Hepatocyte (in vitro differentiated cells): ENCODE data around the gene PPP2R1A. TPM values are rescaled to one million over a fixed set of nuclear protein-coding genes. Genes with fewer than 3 reads are reported as not detected.

Experiments
- DNase-seq: peaks from one replicate; pipeline ENCODE4 v3.0.0-alpha.2; 2016; ENCODE audit warnings: low spot score
- H2AFZ ChIP-seq: fragments of 200-600 bp; sonication (generic); 2 replicates; pipeline ENCODE4 v1.6.0; 2016; ENCODE audit warnings: antibody characterized with exemption, mild to moderate bottlenecking
- H3K27ac ChIP-seq: fragments of 200-600 bp; sonication (generic); 2 replicates; pipeline ENCODE4 v1.5.1; 2016; ENCODE audit warnings: mild to moderate bottlenecking
- H3K27me3 ChIP-seq: fragments of 200-600 bp; sonication (generic); 2 replicates; pipeline ENCODE4 v1.6.1; 2016
- H3K36me3 ChIP-seq: fragments of 200-600 bp; sonication (generic); replicated peaks from 2 replicates; pipeline ENCODE4 v1.5.1; 2016; ENCODE audit warnings: low read depth; ENCODE audit not compliant: insufficient read depth
- H3K4me1 ChIP-seq: fragments of 200-600 bp; sonication (generic); 2 replicates; pipeline ENCODE4 v1.5.1; 2016; ENCODE audit warnings: mild to moderate bottlenecking, moderate library complexity; ENCODE audit not compliant: insufficient read depth
- H3K4me2 ChIP-seq: fragments of 200-600 bp; sonication (generic); 2 replicates; pipeline ENCODE4 v1.6.0; 2016
- H3K4me3 ChIP-seq: fragments of 200-600 bp; sonication (generic); 2 replicates; pipeline ENCODE4 v1.5.1; 2016; ENCODE audit warnings: mild to moderate bottlenecking
- H3K79me2 ChIP-seq: fragments of 200-600 bp; sonication (generic); 2 replicates; pipeline ENCODE4 v1.6.0; 2017; ENCODE audit warnings: mild to moderate bottlenecking
- H3K9me2 ChIP-seq: fragments of 200-600 bp; sonication (generic); replicated peaks from 2 replicates; pipeline ENCODE4 v1.6.0; 2017; ENCODE audit warnings: mild to moderate bottlenecking; ENCODE audit not compliant: insufficient read depth
- H3K9me3 ChIP-seq: fragments of 200-600 bp; sonication (generic); 2 replicates; pipeline ENCODE4 v1.5.1; 2016; ENCODE audit warnings: low read depth, mild to moderate bottlenecking
- H4K20me1 ChIP-seq: fragments of 200-600 bp; sonication (generic); 2 replicates; pipeline ENCODE4 v1.6.0; 2016; ENCODE audit warnings: mild to moderate bottlenecking; ENCODE audit not compliant: insufficient read depth, poor library complexity, severe bottlenecking
- EZH2 ChIP-seq: fragments of 200-600 bp; sonication (generic); IDR thresholded peaks from 2 replicates; pipeline ENCODE4 v1.6.1; 2016; ENCODE audit warnings: antibody characterized with exemption, mild to moderate bottlenecking, borderline replicate concordance
- EZH2phosphoT487 ChIP-seq: fragments of 200-600 bp; sonication (generic); IDR thresholded peaks from one replicate; pipeline ENCODE4 v1.6.1; 2018; ENCODE audit warnings: antibody characterized with exemption, mild to moderate bottlenecking, low read depth, moderate library complexity; ENCODE audit not compliant: unreplicated experiment, severe bottlenecking
- WGBS: methylation state at CpG from one replicate; pipeline ENCODE4 v1.1.6; 2016; ENCODE audit warnings: low lambda C conversion rate; ENCODE audit errors: missing lambda C conversion rate; 5-methylcytosine and 5-hydroxymethylcytosine counted together
- polyA plus RNA-seq: library from polyadenylated mRNA; unstranded; fragments of >200 nt; fragmentation: Nextera tagmentation; extraction: Ambion mirVana; gene quantifications from 2 replicates; pipeline ENCODE4 v1.2.1, GENCODE V29; 2016
- total RNA-seq: library from RNA; depleted of rRNA; stranded (reverse); fragments of >200 nt; gene quantifications from 2 replicates; pipeline ENCODE4 v1.2.3, GENCODE V29; 2014
- TF ChIP-seq, protein P1 (sequence below): fragments of 200-600 bp; sonication (generic); IDR thresholded peaks from 2 replicates; pipeline ENCODE4 v1.5.1; 2016; ENCODE audit warnings: antibody characterized with exemption, mild to moderate bottlenecking; ENCODE audit not compliant: poor library complexity

The PPP2R1A gene
- total and polyA plus RNA-seq, 2 experiments from 2014 or later: 181 to 283 TPM

DNA sequence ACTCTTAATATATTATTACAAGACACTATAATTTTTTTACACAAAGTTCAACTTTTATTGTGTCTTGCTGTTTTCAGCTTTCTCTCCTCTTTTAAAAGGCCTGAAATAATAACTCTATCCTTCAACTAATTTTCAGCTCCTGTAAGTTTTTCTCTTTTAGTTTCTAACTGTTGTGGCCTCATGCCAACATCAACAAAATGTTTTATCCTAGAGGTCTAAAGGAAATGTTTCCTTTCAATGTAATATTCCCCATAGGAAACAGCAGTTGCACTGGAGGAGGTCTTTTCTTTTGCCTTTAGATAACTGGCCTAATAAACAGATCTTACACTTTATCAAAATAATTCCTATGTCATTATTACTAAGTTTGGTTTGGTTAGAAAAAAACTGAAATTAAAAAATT, 41.6 kb upstream of the PPP2R1A start:
- H2AFZ ChIP-seq: no peak overlapping the region
- H3K4me3 ChIP-seq: no peak overlapping the region
- H3K27ac ChIP-seq: no peak overlapping the region
- no peaks in the 10 kb centered on the region for H3K36me3 ChIP-seq
- H3K27me3 ChIP-seq: no peaks in the 10 kb centered on the region
- DNase-seq: no peak
- H3K4me1 ChIP-seq: no peaks in the 10 kb centered on the region
- H3K79me2 ChIP-seq: no peaks in the 10 kb centered on the region
- H4K20me1 ChIP-seq: no peaks in the 10 kb centered on the region
- no peaks in the 10 kb centered on the region for H3K9me2 ChIP-seq
- no peak overlapping the region for H3K4me2 ChIP-seq
- TF ChIP-seq EZH2 (no peak), EZH2phosphoT487 (no peak)
- TF ChIP-seq, protein P1, sequence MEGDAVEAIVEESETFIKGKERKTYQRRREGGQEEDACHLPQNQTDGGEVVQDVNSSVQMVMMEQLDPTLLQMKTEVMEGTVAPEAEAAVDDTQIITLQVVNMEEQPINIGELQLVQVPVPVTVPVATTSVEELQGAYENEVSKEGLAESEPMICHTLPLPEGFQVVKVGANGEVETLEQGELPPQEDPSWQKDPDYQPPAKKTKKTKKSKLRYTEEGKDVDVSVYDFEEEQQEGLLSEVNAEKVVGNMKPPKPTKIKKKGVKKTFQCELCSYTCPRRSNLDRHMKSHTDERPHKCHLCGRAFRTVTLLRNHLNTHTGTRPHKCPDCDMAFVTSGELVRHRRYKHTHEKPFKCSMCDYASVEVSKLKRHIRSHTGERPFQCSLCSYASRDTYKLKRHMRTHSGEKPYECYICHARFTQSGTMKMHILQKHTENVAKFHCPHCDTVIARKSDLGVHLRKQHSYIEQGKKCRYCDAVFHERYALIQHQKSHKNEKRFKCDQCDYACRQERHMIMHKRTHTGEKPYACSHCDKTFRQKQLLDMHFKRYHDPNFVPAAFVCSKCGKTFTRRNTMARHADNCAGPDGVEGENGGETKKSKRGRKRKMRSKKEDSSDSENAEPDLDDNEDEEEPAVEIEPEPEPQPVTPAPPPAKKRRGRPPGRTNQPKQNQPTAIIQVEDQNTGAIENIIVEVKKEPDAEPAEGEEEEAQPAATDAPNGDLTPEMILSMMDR: no peak
- peaks cover 27% of the 10 kb centered on the region for H3K9me3 ChIP-seq

DNA sequence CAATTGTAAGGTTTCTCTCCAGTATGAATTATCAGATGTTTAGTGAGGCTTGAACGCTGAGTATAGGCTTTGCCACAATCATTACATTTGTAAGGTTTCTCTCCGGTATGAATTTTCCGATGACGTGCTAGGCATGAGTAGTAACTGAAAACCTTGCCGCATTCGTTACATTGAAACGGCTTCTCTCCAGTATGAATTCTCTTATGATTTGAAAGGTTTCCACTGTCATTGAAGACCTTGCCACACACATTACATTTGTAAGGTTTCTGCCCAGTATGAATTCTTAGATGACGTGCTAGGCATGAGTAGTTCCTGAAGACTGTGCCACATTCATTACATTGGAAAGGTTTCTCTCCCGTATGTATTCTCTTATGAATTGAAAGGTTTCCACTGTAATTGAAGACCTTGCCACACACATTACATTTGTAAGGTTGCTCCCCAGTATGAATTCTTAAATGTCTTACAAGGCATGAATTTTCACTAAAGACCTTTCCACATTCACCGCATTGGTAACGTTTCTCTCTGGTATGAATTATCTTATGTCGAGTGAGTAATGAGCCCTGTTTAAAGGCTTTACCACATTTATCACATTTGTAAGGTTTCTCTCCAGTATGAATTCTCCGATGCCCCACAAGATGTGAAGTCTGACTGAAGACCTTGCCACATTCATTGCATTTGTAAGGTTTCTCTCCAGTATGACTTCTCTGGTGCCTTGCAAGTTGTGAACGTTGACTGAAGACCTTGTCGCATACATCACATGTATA, 34.1 kb upstream of the PPP2R1A start:
- DNase-seq: no peak
- Histone ChIP-seq H3K27me3 (no peaks in the 10 kb centered on the region), H3K36me3 (peaks cover 8% of the 10 kb centered on the region), H3K4me2 (no peak overlapping the region), H3K9me2 (no peaks in the 10 kb centered on the region), H2AFZ (no peak overlapping the region), H3K4me1 (no peaks in the 10 kb centered on the region), H4K20me1 (no peaks in the 10 kb centered on the region), H3K4me3 (no peak overlapping the region), H3K27ac (no peak overlapping the region), H3K79me2 (no peaks in the 10 kb centered on the region), H3K9me3 (peaks cover 65% of the 10 kb centered on the region)
- no peak for TF ChIP-seq EZH2
- TF ChIP-seq, protein P1: no peak
- TF ChIP-seq EZH2phosphoT487: no peak
- 98% methylated on average over 15 of the region's 15 CpGs for WGBS

DNA sequence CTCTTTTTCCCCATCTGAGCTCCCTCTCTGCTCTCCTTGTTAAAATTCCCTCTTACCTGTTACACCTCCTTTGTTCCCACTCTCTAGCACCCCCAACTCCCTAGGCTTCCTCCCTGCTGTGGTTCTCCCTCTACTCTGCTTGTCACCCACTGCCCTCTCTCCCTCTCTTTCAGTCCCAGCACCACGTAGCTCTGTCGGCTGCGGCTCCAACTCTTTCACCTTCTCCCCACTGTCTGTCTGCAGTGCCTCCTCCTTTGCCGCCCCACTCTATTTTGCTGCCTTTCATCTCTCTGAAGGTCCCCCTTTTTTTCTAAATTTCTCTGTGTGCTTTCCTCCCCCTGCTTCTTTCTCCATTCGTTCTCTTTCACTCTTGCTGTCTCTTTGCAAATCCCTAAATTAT, 19.5 kb upstream of the PPP2R1A start:
- Histone ChIP-seq H3K79me2 (peaks cover 17% of the 10 kb centered on the region), H3K27me3 (no peaks in the 10 kb centered on the region), H3K27ac (peak overlapping the region; percentile 83), H3K36me3 (no peaks in the 10 kb centered on the region), H3K4me1 (peaks cover 6% of the 10 kb centered on the region), H3K4me2 (peak overlapping the region; percentile 90), H3K9me3 (peaks cover 4% of the 10 kb centered on the region), H3K4me3 (peak overlapping the region; percentile 58), H2AFZ (peak overlapping the region; percentile 93), H3K9me2 (no peaks in the 10 kb centered on the region), H4K20me1 (no peaks in the 10 kb centered on the region)
- no peak for TF ChIP-seq EZH2
- TF ChIP-seq, protein P1: no peak
- 6% methylated on average over 5 of the region's 5 CpGs for WGBS
- no peak for DNase-seq
